Esophagus muscularis mucosa (tissue), 4 donors: ENCODE data around the gene CDH5. TPM values are rescaled to one million over a fixed set of nuclear protein-coding genes. Genes with fewer than 3 reads are reported as not detected.
A peak's percentile ranks its signal among the peaks of the same experiment; 100 is the strongest.

Experiments
- DNase-seq: peaks from one replicate; pipeline ENCODE4 v3.0.0-alpha.2; 2017; ENCODE audit errors: extremely low spot score
- H3K27ac ChIP-seq, 4 donors: fragments of 200-600 bp; sonication (generic); replicated peaks in 1 of 4; 1 replicate in 3 of 4; 2 replicates in 1 of 4; pipeline ENCODE4 v1.5.1; 2016 to 2019; ENCODE audit warnings: mild to moderate bottlenecking in 1 of 4
- H3K27me3 ChIP-seq, 4 donors: fragments of 200-600 bp; sonication (generic); one replicate each; pipeline versions ENCODE4 v1.5.1 to v1.6.0; 2016 to 2019
- H3K36me3 ChIP-seq, 4 donors: fragments of 200-600 bp; sonication (generic); one replicate each; pipeline ENCODE4 v1.5.1; 2016 to 2019
- H3K4me1 ChIP-seq, 4 donors: fragments of 200-600 bp; sonication (generic); one replicate each; pipeline ENCODE4 v1.5.1; 2016 to 2019
- H3K4me3 ChIP-seq, 4 donors: fragments of 200-600 bp; sonication (generic); 1 replicate in 2 of 4; 2 replicates in 2 of 4; pipeline ENCODE4 v1.5.1; 2016 to 2019; ENCODE audit warnings: mild to moderate bottlenecking in 4 of 4, moderate library complexity in 1 of 4
- H3K9me3 ChIP-seq, 4 donors: fragments of 200-600 bp; sonication (generic); 1 replicate in 3 of 4; 2 replicates in 1 of 4; pipeline ENCODE4 v1.5.1; 2016 to 2019
- EP300 ChIP-seq: sonication (generic); formaldehyde crosslinking; IDR thresholded peaks from one replicate; pipeline ENCODE4 v1.6.1; 2017; ENCODE audit warnings: antibody characterized with exemption
- POLR2A ChIP-seq: fragments of 450-650 bp; IDR thresholded peaks from one replicate; pipeline ENCODE4 v1.6.1; 2017; ENCODE audit warnings: antibody characterized with exemption, moderate library complexity, mild to moderate bottlenecking, low read depth
- POLR2AphosphoS5 ChIP-seq, 2 donors: sonication (generic); formaldehyde crosslinking; IDR thresholded peaks; one replicate each; pipeline ENCODE4 v1.6.1; 2017; ENCODE audit warnings: antibody characterized with exemption in 2 of 2
- WGBS: methylation state at CpG from one replicate; pipeline ENCODE4 v1.1.5; 2018; 5-methylcytosine and 5-hydroxymethylcytosine counted together
- intact Hi-C: fragments of 100-400 bp; cut with DNase I; formaldehyde crosslinking; loops from one replicate; pipeline ENCODE4 v1.15.1; 2023
- total RNA-seq, 4 donors: library from RNA; depleted of rRNA; stranded (reverse); fragments of >200 nt; gene quantifications; one replicate each; pipeline versions ENCODE4 v1.1.0 to v1.2.1, GENCODE V29; 2016
- TF ChIP-seq, protein P1 (sequence below), 3 experiments: fragments of 200-600 bp in 2 of 3; fragments of 450-650 bp in 1 of 3; sonication (generic) in 2 of 3; IDR thresholded peaks; one replicate each; pipeline ENCODE4 v1.5.1; 2017 to 2019; ENCODE audit warnings: antibody characterized with exemption in 3 of 3, mild to moderate bottlenecking in 2 of 3, moderate library complexity in 1 of 3

The CDH5 gene
- total RNA-seq, 4 donors from 2014 or later: 19.5 to 63.1 (median 50.6) TPM

DNA sequence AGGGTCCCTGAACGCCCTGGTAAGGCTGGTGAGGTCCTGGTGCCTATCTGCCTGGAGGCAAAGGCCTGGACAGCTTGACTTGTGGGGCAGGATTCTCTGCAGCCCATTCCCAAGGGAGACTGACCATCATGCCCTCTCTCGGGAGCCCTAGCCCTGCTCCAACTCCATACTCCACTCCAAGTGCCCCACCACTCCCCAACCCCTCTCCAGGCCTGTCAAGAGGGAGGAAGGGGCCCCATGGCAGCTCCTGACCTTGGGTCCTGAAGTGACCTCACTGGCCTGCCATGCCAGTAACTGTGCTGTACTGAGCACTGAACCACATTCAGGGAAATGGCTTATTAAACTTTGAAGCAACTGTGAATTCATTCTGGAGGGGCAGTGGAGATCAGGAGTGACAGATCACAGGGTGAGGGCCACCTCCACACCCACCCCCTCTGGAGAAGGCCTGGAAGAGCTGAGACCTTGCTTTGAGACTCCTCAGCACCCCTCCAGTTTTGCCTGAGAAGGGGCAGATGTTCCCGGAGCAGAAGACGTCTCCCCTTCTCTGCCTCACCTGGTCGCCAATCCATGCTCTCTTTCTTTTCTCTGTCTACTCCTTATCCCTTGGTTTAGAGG, 37.1 kb downstream of the CDH5 start:
- intact Hi-C loops: no loop called here
- H3K9me3 ChIP-seq: no peaks in the 10 kb centered on the region
- 91% methylated on average over 5 of the region's 5 CpGs for WGBS
- no peak overlapping the region for H3K27ac ChIP-seq
- H3K36me3 ChIP-seq: peaks cover 0 to 41% (median 8%) of the 10 kb centered on the region in 4 donors
- H3K27me3 ChIP-seq: peaks cover 0 to 10% (median 0%) of the 10 kb centered on the region in 4 donors
- TF ChIP-seq POLR2A (no peak), EP300 (no peak)
- H3K4me1 ChIP-seq: peaks cover 29 to 38% (median 34%) of the 10 kb centered on the region in 4 donors
- no peak for DNase-seq
- H3K4me3 ChIP-seq: no peak overlapping the region

DNA sequence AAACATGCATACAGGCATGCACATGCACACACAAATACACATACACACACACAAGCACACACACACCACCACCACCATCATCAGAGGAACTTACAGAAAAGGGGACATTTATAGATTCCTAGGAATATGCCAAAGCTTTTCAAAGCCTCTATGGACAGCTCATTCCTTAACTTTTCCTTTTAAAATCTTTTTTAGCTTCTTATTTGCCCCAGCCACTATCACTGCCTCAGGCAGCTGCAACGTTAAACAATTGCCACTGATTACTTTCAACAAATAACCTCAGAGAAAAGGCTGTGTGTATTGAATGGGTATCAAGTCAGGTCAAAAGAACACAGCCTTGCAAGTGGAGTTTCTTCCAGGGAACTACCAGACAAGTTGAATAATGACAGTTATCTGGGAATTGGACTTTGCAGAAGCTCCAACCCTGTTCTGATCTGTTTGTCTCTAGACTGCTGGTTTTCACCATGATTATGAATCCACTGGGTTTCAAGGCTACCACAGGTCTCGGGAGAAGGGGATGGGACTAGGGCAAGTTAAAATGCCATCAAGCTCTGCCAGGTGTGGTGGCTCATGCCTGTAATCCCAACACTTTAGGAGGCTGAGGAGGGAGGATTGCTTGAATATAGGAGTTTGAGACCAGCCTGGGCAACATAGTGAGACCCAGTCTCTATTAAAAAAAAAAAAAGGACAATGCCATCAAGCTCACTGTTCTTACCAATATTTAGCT, 38.7 kb downstream of the CDH5 start:
- Histone ChIP-seq H3K9me3 (no peaks in the 10 kb centered on the region), H3K36me3 (peaks cover 0 to 31% (median 8%) of the 10 kb centered on the region in 4 donors), H3K27me3 (peaks cover 0 to 20% (median 0%) of the 10 kb centered on the region in 4 donors), H3K27ac (no peak overlapping the region), H3K4me3 (no peak overlapping the region), H3K4me1 (peaks cover 26 to 34% (median 29%) of the 10 kb centered on the region in 4 donors)
- TF ChIP-seq EP300: no peak
- TF ChIP-seq POLR2A: no peak
- TF ChIP-seq POLR2AphosphoS5 (IDR thresholded peaks at IDR 0.05): no peak
- TF ChIP-seq, protein P1, sequence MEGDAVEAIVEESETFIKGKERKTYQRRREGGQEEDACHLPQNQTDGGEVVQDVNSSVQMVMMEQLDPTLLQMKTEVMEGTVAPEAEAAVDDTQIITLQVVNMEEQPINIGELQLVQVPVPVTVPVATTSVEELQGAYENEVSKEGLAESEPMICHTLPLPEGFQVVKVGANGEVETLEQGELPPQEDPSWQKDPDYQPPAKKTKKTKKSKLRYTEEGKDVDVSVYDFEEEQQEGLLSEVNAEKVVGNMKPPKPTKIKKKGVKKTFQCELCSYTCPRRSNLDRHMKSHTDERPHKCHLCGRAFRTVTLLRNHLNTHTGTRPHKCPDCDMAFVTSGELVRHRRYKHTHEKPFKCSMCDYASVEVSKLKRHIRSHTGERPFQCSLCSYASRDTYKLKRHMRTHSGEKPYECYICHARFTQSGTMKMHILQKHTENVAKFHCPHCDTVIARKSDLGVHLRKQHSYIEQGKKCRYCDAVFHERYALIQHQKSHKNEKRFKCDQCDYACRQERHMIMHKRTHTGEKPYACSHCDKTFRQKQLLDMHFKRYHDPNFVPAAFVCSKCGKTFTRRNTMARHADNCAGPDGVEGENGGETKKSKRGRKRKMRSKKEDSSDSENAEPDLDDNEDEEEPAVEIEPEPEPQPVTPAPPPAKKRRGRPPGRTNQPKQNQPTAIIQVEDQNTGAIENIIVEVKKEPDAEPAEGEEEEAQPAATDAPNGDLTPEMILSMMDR (IDR thresholded peaks at IDR 0.05): no peak
- intact Hi-C loops: loop anchor here (5.0 kb wide), 2 partner anchors 197 to 462 kb away; partner anchors contain the start of gene CMTM3
- WGBS: 81% methylated on average over 2 of the region's 2 CpGs
- DNase-seq: no peak

DNA sequence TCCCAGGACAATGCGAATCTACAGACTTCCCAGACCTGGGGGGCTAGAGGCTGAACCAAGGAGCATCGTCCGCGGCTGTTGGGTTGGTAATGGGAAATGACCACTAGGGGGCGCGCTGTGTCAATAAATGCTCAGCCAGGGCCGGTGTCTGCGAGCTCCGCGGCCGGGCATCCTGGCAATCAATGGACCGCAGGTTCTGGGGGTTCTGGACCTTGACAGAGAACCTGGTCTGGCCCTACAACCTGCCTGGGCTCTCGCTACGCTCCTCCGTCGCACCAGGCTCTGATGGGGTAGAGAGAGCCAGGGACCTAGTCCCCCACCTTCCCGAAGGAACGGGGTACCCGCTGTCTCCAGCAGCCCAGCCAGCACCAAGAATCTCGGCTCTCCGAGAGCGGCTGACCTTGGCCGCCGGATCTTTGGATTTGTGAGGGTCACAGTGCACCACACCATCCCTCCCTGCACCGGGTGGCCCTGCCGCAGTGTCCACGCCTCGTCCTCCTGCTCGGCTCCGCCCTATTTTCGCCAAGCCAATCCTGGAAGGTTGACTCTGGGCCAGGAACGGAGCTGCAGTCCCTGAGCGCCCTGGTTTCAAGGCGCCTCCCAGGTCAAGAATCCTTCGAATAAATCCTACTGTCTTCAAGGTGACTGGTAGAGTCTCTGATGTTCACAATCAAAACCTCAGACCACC, 40.2 kb downstream of the CDH5 start:
- Histone ChIP-seq H3K4me1 (peaks cover 12 to 20% (median 17%) of the 10 kb centered on the region in 4 donors), H3K4me3 (peak overlapping the region; percentile 52 to 63 (median 54)), H3K27ac (peak overlapping the region in 2 of 4 donors; percentile 35 to 51), H3K36me3 (peaks cover 0 to 20% (median 8%) of the 10 kb centered on the region in 4 donors), H3K27me3 (peaks cover 0 to 20% (median 0%) of the 10 kb centered on the region in 4 donors), H3K9me3 (peaks cover 0 to 3% (median 0%) of the 10 kb centered on the region in 4 donors)
- DNase-seq: peak; percentile 98
- intact Hi-C loops: loop anchor here (1.0 to 5.0 kb wide), 3 partner anchors 77 to 461 kb away; partner anchors contain the start of gene CMTM3
- WGBS: under 1% methylated on average over 23 of the region's 35 CpGs
- TF ChIP-seq, protein P1 (IDR thresholded peaks at IDR 0.05): peak; percentile 83 to 89 (median 86)
- TF ChIP-seq POLR2AphosphoS5 (IDR thresholded peaks at IDR 0.05): no peak

DNA sequence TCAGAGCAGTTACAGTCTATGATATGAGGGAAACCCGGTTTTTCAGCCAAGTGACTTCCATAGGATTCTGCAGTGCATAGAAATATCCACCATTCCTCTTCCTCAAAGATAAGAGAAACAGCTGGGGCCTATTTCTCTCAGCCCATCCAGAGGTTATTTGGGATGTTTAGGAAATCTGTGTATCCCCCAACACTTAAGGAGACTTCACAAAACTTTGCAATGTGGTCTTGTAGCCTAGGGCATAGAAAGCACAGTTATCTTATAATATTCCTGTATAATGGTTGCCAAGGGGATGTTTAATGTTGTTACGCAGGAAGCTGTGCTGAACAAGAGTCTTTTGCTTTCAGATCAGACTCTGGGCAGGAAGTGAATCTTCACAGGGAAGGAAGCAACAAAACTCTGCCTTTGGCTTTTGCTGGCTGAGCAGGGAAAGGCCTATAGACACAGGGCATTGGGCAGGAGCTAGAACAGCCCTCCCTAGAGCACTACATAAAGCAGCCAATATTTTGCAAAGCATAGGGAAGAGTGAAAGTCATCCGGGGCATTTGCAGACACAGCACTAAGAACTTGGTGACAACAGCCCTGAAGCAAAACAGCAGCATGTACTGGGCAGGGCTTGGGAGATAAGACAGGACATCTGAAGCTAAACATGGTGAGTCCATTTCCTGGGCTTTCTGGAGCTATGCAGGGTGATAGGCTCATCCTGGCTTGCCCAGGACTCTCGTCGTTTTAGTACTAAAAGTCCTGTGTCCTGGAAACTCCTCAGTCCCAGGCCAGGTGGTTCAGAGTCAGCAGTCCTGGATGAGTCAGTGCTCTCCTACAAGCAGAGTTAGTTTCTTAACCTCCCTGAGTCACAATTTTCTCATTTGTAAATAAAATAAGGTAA, 41.9 kb downstream of the CDH5 start:
- Histone ChIP-seq H3K27ac (peak overlapping the region in 2 of 4 donors; percentile 21 to 34), H3K4me3 (no peak overlapping the region), H3K27me3 (peaks cover 0 to 20% (median 0%) of the 10 kb centered on the region in 4 donors), H3K4me1 (peaks cover 10 to 20% (median 14%) of the 10 kb centered on the region in 4 donors), H3K36me3 (peaks cover 0 to 10% (median 3%) of the 10 kb centered on the region in 4 donors), H3K9me3 (peaks cover 0 to 3% (median 0%) of the 10 kb centered on the region in 4 donors)
- TF ChIP-seq POLR2AphosphoS5 (IDR thresholded peaks at IDR 0.05) (no peak), EP300 (no peak), POLR2A (no peak)
- TF ChIP-seq, protein P1 (IDR thresholded peaks at IDR 0.05): no peak
- WGBS: 50% methylated on average over 5 of the region's 5 CpGs
- intact Hi-C loops: loop anchor here (5.0 kb wide), 2 partner anchors 194 to 459 kb away; partner anchors contain the start of gene CMTM3
- DNase-seq: no peak
